SU-DHL-6 (cell line): ENCODE data around the gene MYH11.

ENCODE experiments used
- EZH2phosphoT487 ChIP-seq: fragments of 200-600 bp; sonication (generic), shearing (Covaris generic); conservative IDR thresholded peaks from 2 replicates; pipeline ENCODE4 v1.6.1; 2018; ENCODE audit warnings: mild to moderate bottlenecking, antibody characterized with exemption, low read length, moderate library complexity, mixed read lengths
- TF ChIP-seq, protein P1 (sequence below): fragments of 200-600 bp; sonication (generic); IDR thresholded peaks from one replicate; pipeline ENCODE4 v1.5.1; 2017; ENCODE audit warnings: antibody characterized with exemption, mild to moderate bottlenecking, low read length, moderate library complexity; ENCODE audit not compliant: insufficient read depth, poor library complexity, severe bottlenecking

DNA sequence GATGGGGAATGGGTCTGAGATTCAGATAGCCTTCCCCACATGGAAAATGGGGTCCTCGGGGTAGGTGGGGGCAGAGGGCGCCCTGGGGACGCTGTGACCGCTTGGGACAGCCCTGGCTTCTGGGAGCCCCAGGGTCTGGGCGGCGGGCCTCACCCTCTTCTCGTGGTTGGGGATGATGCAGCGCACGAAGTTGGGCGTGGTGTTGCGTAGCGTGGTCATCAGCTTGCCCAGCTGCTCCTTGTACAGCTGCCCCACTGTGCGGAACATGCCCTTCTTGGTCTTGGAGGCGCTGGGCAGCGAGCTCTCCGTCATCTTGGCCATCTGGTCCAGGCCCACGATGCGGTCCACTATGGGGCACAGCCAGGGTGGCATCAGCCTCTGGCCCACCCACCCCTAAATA, 106.8 kb downstream of the MYH11 start:
- TF ChIP-seq, protein P1, sequence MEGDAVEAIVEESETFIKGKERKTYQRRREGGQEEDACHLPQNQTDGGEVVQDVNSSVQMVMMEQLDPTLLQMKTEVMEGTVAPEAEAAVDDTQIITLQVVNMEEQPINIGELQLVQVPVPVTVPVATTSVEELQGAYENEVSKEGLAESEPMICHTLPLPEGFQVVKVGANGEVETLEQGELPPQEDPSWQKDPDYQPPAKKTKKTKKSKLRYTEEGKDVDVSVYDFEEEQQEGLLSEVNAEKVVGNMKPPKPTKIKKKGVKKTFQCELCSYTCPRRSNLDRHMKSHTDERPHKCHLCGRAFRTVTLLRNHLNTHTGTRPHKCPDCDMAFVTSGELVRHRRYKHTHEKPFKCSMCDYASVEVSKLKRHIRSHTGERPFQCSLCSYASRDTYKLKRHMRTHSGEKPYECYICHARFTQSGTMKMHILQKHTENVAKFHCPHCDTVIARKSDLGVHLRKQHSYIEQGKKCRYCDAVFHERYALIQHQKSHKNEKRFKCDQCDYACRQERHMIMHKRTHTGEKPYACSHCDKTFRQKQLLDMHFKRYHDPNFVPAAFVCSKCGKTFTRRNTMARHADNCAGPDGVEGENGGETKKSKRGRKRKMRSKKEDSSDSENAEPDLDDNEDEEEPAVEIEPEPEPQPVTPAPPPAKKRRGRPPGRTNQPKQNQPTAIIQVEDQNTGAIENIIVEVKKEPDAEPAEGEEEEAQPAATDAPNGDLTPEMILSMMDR, result no peak
- no peak for TF ChIP-seq EZH2phosphoT487
